ENCODE measurements around the gene CRYBG3.

CRYBG3 gene

DNA sequence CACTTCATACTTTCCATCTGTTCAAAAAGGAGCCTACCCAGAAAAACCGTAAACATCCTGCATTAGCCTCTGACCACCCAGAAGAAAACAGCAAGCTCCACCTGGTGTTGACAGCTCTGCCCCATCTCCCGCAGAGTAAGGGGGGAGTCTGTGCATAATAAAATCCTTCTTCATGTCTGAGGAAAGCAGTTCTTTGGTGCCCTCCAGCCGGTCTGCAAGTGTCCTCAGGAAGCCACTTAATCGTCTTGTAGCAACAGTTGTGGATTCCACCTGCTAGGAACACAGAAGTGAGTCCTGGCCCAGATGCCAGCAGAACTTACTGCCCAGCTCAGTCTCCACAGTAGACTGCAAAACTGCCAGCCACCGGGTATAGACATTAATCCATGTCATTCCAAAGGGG lies 127.9 kb downstream of the CRYBG3 start:
- no peak for DNase-seq

DNA sequence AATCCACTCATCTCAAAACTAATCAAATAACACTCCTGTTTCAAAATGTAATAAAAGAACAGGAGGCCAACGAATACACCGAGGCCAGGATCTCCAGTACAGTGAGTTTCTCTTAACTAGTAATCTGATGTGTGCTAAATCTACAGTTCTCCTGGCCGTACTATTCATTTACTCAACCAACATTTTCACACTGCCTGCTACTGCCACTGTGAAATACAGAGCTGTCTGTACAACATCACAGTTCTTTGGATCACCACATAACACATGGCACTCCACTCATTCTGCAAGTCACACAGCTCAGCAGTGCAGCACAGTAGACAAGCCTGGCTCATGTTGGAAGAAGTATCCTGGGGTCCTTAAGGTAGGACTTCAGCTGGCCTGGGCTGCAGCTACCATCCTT lies 128.5 kb downstream of the CRYBG3 start:
- DNase-seq, result no peak

DNA sequence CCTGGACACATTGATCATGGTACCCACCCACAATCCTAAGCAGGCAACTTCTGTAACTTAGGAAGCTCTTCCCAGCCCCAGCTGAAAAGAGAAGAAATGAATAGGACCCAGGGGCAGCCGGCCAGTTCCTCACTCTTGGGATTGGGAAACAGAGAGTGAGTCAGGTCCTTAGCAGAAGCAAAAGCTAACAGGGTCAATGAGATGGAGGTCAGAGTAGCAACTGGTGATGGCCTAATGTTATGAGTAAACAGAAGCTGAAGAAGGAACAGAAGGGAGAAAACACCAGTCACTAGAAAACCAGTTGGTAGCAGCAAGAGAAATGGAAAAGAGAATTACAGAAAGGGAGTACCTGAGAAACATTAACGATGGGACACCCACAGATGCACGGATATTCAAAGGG lies 130.5 kb downstream of the CRYBG3 start:
- no peak for DNase-seq

DNA sequence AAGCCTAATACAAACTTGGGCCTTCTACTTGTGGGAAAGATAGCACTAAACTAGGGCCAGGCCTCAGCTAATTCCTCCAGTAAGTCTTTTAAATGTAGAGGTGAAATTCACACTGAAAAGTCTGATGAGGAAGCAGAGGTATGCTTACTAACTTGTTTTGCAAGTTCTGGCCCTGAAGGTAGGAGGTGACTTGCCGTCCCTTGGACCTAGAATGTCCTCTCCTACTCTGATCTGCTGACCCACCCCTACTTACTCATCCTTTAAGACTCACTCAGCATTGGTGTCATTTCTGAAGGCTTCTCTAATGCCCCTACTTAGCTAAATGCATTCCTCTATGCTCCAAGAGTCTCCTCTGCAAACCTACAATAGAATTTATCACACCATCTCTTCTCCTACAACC lies 131.1 kb downstream of the CRYBG3 start:
- no peak for DNase-seq

DNA sequence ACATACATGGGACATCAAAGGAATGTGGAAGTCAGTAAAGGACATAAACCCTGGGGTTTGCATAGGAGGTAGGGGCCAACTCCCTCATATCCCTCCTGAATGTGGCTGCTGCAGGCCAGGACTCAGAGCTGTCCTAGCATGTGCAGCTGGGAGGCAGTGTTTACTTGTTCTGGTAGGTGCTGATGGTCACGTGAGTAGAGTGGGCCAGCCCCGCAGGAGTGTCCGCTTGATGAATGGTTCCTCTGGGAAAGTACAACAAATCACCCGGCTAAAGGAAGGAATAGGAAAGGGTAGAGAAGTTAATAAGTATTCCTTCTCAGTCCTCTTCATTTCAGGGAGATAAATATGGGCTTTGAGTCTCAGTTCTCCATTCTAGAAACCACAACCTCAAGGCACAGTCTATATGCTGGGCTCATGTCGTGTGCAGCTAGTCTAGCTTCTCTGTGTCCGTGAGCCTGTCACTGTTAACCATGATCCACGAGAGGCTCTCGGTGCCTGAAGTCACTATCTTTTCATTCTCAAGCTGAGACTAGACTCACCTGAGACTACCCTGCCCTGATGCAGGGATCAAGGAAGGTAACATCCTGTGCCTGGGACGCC lies 132.5 kb downstream of the CRYBG3 start:
- DNase-seq, result no peak

DNA sequence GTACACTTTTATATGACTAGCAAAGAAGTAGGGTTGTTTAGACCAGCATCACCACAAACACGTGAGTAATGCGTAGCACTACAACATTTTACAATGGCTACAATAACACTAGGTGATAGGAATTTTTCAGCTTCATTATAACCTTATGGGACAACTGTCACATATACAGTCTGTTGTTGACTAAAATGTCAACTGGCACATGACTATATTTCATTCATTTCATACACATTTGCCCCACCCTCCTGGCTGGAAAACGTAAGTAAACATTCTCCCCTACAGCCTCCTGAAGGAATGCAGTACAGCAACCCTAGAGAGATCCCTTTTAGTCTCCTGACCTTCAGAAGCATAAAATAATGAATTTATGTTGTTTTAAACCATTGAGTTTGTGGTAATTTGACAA lies 134.2 kb downstream of the CRYBG3 start:
- no peak for DNase-seq

DNA sequence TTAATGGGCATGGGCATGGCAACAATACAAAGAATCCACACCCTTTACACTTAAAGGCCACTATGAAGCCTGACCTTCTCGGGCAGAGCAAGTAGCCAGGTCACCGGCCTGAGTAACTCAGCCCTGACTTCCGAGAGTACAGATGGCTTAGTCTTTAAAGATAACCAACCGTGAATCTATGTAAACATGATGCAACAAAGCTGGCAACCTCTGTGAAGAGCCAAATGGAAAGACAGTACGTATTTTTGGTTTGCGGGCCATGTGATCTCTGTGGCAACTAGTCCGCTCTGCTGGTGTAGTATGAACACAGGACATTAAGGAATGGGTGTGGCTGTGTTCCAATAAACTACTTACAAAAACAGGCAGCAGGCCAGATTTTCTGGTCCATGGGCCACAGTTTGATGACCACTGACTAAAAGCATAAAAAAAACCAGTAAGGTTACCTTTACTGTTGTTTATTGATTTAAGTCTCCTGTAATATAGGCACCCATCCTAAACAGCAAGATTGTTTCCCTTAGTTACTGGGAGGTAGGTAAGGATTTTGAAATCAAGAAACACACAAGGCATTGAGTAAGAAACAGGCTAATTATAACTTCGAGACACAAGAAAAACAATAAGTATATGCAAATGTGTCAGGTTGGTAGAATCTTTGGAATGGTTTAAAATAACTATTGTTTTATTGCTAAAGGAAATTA lies 136.0 kb downstream of the CRYBG3 start:
- no peak for DNase-seq

DNA sequence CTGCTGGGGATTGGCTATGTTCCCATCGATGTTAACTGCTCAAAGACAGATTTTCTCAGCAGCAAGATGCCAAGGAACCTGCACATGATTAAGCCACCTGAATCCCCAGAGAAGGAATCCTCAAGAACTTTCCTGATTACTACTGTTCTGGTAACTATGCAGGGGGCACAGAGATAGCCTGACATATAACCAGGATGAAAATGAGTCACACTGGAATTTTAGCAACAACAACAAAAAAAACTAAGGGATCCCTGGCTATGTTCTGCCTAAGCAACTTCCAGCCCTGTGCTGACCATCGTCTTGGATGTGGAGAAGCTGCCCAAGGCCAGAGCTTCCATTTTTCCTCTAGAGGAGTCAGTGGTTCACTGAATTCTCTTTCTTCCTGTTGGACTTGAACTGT lies 136.6 kb downstream of the CRYBG3 start:
- no peak for DNase-seq

DNA sequence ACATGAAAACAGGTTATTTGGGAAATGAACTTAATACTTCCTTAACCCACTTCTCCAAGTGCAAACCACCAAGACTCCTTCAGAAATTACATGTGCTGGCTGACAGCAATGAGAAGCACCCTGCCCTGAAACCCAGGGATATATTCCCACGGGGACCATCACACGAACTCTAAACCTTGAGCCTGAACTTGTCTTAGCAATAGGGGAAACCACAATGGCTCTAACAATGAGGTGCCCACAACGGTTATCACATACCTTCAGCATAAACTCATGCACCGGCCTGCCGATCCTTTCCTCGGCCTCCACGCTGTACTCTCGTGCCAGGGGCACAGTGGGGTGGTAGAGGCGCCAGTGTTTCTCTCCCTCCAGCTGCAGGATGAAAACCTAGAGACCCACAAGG lies 137.0 kb downstream of the CRYBG3 start:
- no peak for DNase-seq

DNA sequence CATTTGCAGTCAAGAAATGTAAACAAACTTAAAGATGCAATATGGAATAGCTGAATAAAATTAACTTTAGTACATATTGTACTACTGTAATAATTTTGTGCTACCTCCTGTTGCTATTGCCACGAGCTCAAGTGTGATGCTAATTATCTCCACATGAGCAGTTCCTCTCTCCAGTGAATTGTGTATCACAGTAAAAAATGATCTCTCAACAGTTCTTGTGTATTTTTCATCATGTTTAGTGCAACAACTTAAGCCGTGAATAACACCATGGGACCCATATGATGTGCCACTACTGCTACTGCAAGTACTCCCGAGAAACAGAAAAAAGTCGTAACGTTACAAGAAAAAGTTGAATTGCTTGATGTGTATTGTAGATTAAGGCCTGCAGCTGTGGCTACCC lies 138.1 kb downstream of the CRYBG3 start:
- no peak for DNase-seq

DNA sequence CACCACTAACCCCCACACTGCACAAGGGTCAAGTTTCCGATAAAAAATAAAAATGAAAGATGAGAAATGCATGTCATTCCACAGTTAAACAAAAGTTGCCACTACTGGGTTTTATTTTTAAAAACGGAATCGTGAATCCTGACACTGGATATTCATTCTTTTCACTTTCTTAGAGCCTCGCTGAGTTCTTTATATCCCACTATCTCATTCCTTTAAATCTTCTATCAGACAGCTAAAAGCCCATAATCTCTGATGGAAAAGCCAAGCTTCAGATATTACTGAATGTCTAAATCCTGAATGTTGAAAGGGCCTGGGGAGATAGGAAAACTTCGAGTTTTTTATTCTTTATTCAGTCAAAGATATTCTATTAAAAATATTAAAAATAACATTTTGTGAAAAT lies 138.7 kb downstream of the CRYBG3 start:
- DNase-seq, result no peak

DNA sequence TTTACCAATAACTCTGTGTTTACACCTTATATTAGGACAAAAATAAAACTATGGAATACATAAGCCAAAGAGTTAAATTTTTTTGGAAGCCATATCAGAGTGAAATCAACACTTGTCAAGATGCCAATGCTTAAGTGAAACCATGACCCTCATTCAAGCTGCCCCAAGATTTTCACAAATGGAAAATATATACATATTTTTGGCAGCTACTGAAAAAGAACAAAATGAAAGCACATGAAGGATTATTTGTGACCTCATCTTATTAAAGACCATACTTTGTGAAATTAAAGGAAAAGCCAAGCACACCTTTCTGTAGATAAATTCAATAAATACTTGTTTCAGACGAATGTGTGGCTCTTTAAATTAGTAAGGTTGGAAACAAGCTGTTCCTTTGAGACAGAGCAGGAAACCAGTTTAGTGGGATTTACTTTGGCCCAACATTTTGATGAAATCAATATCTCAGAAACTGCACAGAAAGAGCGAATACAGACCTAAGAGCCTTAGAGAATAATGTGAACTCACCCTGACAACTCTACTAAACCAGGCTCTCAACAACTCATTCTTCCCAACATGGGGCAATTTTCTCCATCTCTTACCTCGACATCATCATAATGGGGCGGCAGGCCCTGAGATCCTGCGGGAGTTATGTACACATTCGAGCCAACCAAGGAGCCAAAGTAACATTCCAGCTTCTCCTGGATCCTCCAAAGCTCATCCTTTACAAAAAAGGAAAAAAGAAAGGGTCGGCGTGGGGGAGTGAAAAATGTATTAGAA lies 139.4 kb downstream of the CRYBG3 start:
- DNase-seq, result no peak

DNA sequence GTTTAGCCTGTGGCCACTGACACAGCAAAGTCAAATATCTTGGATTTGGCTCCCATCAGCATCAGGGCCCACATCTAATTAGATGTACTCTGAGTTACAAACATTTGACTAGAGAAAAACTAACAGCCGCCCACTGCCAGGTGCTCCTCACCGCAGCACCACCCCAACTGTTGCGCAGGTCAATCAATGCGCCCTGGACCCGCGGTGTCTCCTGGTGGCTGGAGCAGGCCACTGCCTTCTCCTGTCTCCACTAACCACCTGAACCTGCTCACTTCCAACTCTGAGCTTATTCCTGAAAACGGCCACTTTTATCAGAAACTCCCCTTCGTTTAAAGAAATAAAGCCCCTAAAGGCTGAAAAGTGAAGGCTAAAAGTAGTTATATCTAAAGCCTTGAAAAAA lies 146.2 kb downstream of the CRYBG3 start:
- DNase-seq, result no peak

DNA sequence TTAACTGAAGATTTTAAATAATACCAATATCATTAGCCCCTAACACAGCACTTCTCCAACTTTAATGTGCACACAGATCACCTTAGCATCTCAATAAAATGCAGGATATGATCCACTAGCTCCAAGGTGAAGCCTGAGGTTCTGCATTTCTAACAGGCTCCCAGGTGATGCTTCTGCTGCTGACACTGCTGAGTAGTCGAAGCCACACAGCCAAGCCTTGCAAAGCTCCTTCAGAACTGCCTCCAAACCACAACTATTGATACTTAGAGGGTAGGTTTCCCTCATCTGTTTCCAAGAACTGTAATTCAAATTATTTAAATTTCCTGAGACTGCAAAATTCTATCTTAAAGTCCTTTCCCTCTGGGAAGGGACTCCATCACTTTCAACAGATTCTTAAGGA lies 146.6 kb downstream of the CRYBG3 start:
- DNase-seq, result no peak

DNA sequence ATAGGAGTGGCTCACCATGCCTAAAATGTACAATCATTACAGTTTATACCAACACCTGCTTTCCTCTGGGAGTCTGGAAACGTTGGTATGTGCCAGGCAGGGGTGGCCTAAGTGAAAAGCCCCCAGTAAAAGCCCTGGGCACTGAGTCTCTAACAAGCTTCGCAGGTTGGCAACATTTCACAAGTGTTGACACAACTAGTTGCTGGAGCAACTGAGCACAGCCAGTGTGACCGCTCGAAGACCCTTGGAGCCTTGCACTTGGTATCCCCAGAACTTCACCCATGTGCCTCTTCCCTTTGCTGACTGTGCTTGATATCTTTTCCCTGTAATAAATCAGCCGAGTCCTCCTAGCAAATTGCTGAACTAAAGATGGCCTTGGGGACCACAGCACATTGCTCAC lies 147.7 kb downstream of the CRYBG3 start:
- DNase-seq, result no peak

DNA sequence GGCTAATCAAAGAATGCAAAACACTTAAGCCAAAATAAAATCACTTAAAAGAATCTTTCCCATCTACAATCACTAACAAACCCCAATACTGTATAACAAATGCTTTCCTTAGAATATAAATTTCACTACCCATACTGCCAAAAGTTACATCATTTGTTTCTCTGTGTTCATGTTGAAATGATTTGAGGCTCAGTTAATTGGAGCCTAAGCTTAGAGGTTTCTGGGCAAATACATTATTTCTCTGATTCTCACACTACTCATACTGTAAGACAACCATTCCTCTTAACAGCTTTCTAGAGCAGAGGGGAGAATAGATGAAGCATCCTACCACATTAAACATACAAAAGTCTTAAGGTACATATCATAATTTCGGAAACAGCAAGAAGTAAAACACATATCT lies 148.3 kb downstream of the CRYBG3 start:
- DNase-seq, result no peak

DNA sequence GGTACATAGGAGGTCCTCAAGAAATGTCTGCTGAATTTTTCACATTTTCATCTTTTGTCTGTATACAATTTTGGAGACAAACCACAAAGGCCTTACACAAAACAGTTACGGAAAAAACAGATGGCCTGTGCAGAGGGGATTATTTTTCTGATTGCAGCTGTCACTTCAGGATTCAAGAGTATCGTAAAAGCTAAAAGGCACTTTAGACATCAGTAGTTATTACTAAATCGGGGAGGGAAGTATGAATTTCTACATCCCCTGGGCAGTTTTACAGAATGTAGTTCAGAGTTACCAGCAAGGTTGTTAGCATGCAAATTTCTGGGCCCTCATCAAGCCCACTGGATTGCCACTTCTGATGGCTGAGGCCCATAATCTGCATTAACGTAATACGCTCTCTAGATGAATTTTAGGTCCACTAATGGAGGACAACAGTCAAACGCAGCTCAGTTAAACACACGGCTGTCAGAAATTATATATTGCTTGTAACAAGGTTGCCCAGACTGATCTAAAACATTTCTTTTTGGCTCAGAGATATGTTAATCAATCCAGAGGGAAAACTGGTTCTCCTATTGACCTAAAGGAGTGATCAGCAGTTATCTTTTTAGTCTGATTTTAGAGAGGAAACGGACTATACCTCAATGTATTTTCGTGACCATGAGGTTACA lies 149.3 kb downstream of the CRYBG3 start:
- no peak for DNase-seq

DNA sequence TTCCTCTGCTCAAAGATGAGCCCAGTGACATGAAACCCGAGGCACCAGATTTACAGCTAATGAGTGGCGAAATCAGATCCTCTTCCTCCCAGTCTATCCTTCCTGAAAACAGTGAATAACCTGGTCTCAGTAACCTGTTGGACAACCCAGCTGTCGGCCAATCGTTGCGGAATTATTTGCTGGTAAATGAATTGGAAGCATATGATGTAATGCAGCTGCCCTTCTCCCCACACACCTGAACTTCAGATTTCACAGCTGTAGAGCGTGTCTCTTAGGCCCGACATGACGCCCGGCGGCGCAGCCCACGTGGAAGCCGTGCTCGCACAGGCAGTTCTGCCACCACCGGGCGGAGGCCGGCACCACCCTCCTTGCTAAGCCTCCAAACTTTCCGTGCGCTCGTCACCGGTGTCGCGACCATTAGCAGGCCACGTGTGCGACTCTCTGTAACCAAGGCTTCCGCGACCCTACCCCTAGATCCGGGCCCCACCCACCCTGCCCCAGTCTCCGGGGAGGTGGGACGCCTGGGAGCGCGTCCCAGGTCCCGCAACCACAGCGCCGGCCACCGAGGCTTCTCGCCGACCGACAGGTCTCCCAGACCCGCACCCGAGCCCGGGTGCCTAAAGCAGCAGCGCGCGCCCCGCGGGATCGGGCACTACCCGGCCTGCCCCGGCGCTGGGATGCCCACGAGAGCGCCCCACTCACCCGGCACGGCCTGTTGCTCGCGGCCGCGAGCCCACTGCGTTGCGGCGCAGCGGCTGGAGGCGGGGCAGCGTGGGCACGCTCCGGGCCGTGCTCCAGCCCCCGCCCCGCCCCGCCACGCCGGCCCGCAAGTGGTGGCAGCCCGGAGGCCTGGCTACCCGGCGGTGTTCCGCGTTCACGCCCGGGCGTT lies 150.1 kb downstream of the CRYBG3 start, which contains the start of gene RIOX2:
RIOX2 (minus strand) TSS at position 753 of the 889 bp plus-strand sequence. CDS start 4,838 bp downstream, outside the sequence.
- DNase-seq, result peak; percentile 91

DNA sequence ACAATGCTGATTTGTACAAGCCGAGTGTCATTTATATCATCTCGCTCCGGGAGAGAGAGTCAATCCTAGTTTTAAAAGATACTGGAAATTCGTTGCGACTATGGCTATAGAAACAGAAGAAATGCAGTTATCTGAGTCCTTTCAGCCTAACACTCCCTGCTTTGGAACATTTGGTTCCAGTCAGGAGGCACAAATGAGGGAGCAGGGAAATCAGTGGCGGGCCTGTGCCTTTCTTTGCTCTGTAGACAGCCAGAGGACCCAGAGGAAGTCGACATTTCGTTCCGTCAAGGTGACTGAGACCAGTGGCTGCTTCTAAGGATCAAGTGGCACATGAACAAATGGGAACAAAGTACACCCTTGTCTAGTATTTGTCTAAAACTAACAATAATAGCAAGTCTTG lies 151.2 kb downstream of the CRYBG3 start:
- no peak for DNase-seq

DNA sequence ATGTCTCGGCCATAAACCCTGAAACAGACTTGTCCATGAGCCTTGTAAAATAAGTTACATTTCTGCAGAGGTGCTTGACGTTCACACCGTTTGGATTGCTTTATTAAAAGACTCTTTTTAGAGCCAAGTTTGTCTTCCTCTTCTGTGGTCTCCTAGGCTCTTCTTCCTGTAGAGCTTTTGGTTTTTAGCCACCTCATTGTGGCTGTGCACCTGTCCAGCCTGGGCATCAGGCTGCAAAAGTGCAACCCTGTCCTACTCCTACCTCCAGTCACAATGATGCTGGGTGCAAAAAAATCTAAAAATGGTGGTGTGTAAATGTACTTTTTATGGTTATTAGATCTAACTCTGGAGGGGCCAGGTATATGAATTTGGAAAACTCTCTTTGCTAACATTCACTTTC lies 153.2 kb downstream of the CRYBG3 start:
- no peak for DNase-seq

DNA sequence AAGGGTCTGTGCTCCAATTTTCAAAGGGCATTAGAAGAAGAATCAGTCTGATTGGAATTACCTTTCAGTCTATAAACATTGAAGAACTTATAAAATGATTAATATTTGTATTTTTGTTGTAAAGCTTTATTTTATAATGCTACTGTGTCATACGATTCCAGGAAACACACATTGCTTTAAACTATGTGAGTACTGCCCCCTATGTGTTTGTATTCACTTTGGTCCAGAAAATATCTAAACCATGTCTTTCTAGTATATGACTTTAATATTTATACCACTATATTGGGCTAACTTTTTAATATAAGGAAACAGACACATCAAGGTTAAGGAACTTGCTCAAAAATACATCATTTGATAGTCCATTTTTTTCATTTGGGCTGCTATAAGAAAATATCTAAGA lies 153.7 kb downstream of the CRYBG3 start:
- no peak for DNase-seq

DNA sequence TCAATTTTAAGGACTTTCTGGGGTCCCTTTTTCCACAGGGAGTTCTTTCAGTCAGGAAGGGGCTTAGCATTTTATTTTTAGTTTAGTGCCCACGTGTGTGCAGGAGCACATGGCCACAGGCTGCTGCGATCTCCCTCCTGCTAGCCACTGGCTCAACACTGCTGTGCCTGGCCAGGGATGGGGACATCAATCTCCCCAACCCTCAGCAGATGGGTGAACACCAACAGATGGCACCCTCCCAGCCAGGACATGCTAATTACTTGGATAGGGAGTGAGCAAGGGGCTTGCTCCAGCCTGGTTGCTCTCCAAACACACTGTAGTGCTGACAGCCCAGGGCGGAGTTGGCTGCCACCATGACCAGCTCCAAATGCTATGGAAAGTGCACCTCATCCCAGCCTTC lies 157.8 kb downstream of the CRYBG3 start:
- DNase-seq, result no peak

DNA sequence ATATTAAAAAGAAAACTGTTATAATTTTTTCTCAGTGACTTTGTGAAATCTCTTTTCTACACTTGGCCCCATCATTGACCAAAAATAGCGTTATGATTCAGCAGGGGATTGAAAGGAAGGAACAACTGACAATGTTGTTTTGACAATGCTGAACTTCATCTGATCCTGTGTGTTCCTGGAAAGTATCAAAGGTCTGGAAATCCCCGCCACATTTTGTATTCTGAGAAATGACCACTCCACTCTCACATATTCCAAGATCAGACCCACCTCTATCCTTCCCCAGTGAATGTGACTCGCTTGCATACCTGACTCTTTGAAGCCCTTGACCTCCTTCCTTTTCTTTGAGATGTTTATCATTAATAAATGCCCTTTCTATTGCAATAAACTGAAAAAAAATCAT lies 160.1 kb downstream of the CRYBG3 start:
- DNase-seq, result no peak

Measured in activated effector memory CD4-positive, alpha-beta T cell treated with anti-CD3 and anti-CD28 coated beads, Interleukin-2, amount 50 U/mL, for 16 hours (primary cell).